Psoas muscle (tissue), 8 donors: Measurements from ENCODE around the gene NF1. TPM values are rescaled to one million over a fixed set of nuclear protein-coding genes. Genes with fewer than 3 reads are reported as not detected.
"Not testable (repeated sequence)": the region's sequence is repeated elsewhere in the genome, so short reads cannot be mapped to it uniquely, and the experiment has no call there.

ENCODE experiments used
- ATAC-seq, 4 donors: fragments of 200-7000 bp; cut with Tn5 transposase; one replicate each; pipeline ENCODE4 v1.9.1; 2020; ENCODE audit warnings: moderate library complexity in 3 of 4, mild to moderate bottlenecking in 2 of 4
- DNase-seq, 2 donors: peaks; one replicate each; pipeline ENCODE4 v3.0.0-alpha.2; 2020
- H3K27ac ChIP-seq: fragments of 200-600 bp; one replicate; pipeline ENCODE4 v1.8.0; 2022
- H3K27me3 ChIP-seq, 3 donors: fragments of 200-600 bp in 1 of 3; one replicate each; pipeline versions ENCODE4 v1.6.1 to v1.8.0; 2013 to 2022; ENCODE audit warnings: low read length in 2 of 3, mild to moderate bottlenecking in 2 of 3, moderate library complexity in 1 of 3; ENCODE audit not compliant: insufficient read depth in 3 of 3
- H3K36me3 ChIP-seq, 2 donors: fragments of 200-600 bp in 1 of 2; one replicate each; pipeline versions ENCODE4 v1.6.1 to v1.8.0; 2013 to 2022; ENCODE audit warnings: low read depth in 1 of 2, mild to moderate bottlenecking in 1 of 2, moderate library complexity in 1 of 2; ENCODE audit not compliant: insufficient read depth in 1 of 2
- H3K4me1 ChIP-seq: fragments of 200-600 bp; one replicate; pipeline ENCODE4 v1.8.0; 2022
- H3K4me3 ChIP-seq: fragments of 200-600 bp; one replicate; pipeline ENCODE4 v1.8.0; 2022; ENCODE audit warnings: mild to moderate bottlenecking
- H3K9me3 ChIP-seq: fragments of 200-600 bp; one replicate; pipeline ENCODE4 v1.8.0; 2022
- CTCF ChIP-seq: fragments of 200-600 bp; IDR thresholded peaks from one replicate; pipeline ENCODE4 v1.8.0; 2022; ENCODE audit warnings: antibody characterized with exemption
- WGBS, 3 donors: extraction: QIAGEN DNeasy Blood & Tissue Kit; methylation state at CpG; one replicate each; pipeline versions ENCODE4 v1.1.6 to v1.1.7; 2013; 5-methylcytosine and 5-hydroxymethylcytosine counted together
- intact Hi-C, 2 donors: fragments of 100-400 bp; cut with DNase I; formaldehyde crosslinking; loops; one replicate each; pipeline versions ENCODE4 v1.11.0 to v1.14.2; 2022
- polyA plus RNA-seq, 3 donors: library from polyadenylated mRNA; stranded (reverse); fragments of 200-250 nt; gene quantifications; one replicate each; pipeline ENCODE4 v1.2.3, GENCODE V29; 2013
- total RNA-seq, 4 donors: library from RNA; stranded (reverse); fragmentation: NEBNext Ultra II Directional in 2 of 4; extraction: Animal tissue kit (Norgen Biotek cat#: 25700) in 2 of 4; gene quantifications; one replicate each; pipeline versions ENCODE4 v1.2.1 to v1.2.4, GENCODE V29; 2021 to 2023
- donor health status: healthy with polysubstance abuse.
- donor health status: DM: no; HTN: no; CAD: no; lungs with moderate emphysema.
- donor health status: Bipolar disorder and iron deficiency.
- donor health status: healthy.
- donor health status: DM: yes; HTN: yes; CAD: no.
- donor health status: DM: no; HTN: no; CAD: no.
- donor health status: DM: no; HTN: no; CAD: no.
- donor health status: DM: yes; HTN: yes; CAD: no.

The NF1 gene
- total and polyA plus RNA-seq, 7 donors = 3.5 to 35.5 (median 27.4) TPM

DNA sequence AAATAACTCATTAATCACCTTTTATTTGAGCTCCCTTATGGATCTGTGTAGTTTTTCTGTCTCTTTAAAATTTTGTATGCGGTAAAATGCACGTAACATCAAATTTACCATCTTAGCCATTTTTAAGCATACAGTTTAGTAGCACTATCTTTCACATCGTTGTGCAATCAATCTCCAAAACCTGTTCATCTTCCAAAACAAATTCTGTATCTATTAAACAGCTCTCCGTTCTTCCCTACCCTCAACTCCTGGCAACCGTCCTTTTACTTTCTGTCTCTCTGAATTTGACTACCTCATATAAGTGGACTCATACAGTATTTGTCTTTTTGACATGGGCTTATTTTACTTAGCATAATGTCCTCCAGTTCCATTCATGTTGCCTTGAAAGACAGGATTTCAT is 100.5 kb downstream of the NF1 start:
- H3K36me3 ChIP-seq = peaks cover 0 to 1% of the 10 kb centered on the region in 2 donors
- ATAC-seq = no peak
- H3K4me1 ChIP-seq = no peaks in the 10 kb centered on the region
- WGBS, 3 donors = 87 to 91% (median 91%) methylated on average over 5 of the region's 5 CpGs
- no peaks in the 10 kb centered on the region for H3K9me3 ChIP-seq
- no peak for TF ChIP-seq CTCF
- DNase-seq = no peak
- H3K4me3 ChIP-seq = no peak overlapping the region
- intact Hi-C loops = no loop called here
- H3K27me3 ChIP-seq = no peaks in the 10 kb centered on the region
- H3K27ac ChIP-seq = no peak overlapping the region

GRCh38 chr17:31198026-31198425 is 103.2 kb downstream of the NF1 start:
- no peak for ATAC-seq
- no peak for TF ChIP-seq CTCF
- 96 to 97% (median 97%) methylated on average over 1 of the region's 1 CpG for WGBS, 3 donors
- Histone ChIP-seq H3K27me3 (no peaks in the 10 kb centered on the region), H3K36me3 (peaks cover 0 to 22% of the 10 kb centered on the region in 2 donors), H3K9me3 (no peaks in the 10 kb centered on the region), H3K4me1 (no peaks in the 10 kb centered on the region), H3K4me3 (no peak overlapping the region), H3K27ac (no peak overlapping the region)
- DNase-seq = no peak
- intact Hi-C loops = no loop called here

GRCh38 chr17:31198666-31199065 is 103.9 kb downstream of the NF1 start:
- DNase-seq, ATAC-seq, H3K27me3 ChIP-seq, H3K4me3 ChIP-seq, intact Hi-C loops, H3K27ac ChIP-seq, H3K9me3 ChIP-seq, H3K4me1 ChIP-seq: not testable (repeated sequence)
- 78 to 85% (median 80%) methylated on average over 2 of the region's 2 CpGs for WGBS, 3 donors
- H3K36me3 ChIP-seq = peaks cover 0 to 22% of the 10 kb centered on the region in 2 donors

GRCh38 chr17:31200287-31200686 is 105.5 kb downstream of the NF1 start:
- H3K27ac ChIP-seq = no peak overlapping the region
- no peak for TF ChIP-seq CTCF
- H3K27me3 ChIP-seq = no peaks in the 10 kb centered on the region
- no peaks in the 10 kb centered on the region for H3K9me3 ChIP-seq
- no peaks in the 10 kb centered on the region for H3K4me1 ChIP-seq
- peaks cover 0 to 22% of the 10 kb centered on the region in 2 donors for H3K36me3 ChIP-seq
- ATAC-seq = no peak
- H3K4me3 ChIP-seq = no peak overlapping the region
- 95 to 99% (median 99%) methylated on average over 2 of the region's 2 CpGs for WGBS, 3 donors
- no peak for DNase-seq
- intact Hi-C loops = no loop called here

GRCh38 chr17:31202968-31203367 is 108.2 kb downstream of the NF1 start:
- Histone ChIP-seq H3K4me1 (no peaks in the 10 kb centered on the region), H3K4me3 (no peak overlapping the region), H3K9me3 (no peaks in the 10 kb centered on the region), H3K36me3 (peaks cover 0 to 46% of the 10 kb centered on the region in 2 donors), H3K27me3 (no peaks in the 10 kb centered on the region), H3K27ac (no peak overlapping the region)
- intact Hi-C loops = no loop called here
- ATAC-seq = no peak
- TF ChIP-seq CTCF = no peak
- no peak for DNase-seq
